Brain microvascular endothelial cell (primary cell): ENCODE measurements around the gene BCL7C.

Experiments
- DNase-seq: peaks from one replicate; pipeline ENCODE4 v3.0.0-alpha.2; 2020
- H3K27ac ChIP-seq: fragments of 250-450 bp; sonication (Bioruptor Pico); 2 replicates; pipeline ENCODE4 v1.5.1; 2020; ENCODE audit warnings: mild to moderate bottlenecking, moderate library complexity
- H3K27me3 ChIP-seq: fragments of 250-450 bp; sonication (Bioruptor Pico); replicated peaks from 2 replicates; pipeline ENCODE4 v1.5.1; 2020; ENCODE audit warnings: mild to moderate bottlenecking
- H3K36me3 ChIP-seq: fragments of 250-450 bp; sonication (Bioruptor Pico); replicated peaks from 2 replicates; pipeline ENCODE4 v1.5.1; 2020; ENCODE audit warnings: mild to moderate bottlenecking
- H3K4me3 ChIP-seq: 2 replicates; pipeline ENCODE4 v1.5.1; 2011; ENCODE audit warnings: low read depth, mild to moderate bottlenecking, control low read depth, low read length, moderate library complexity
- in situ Hi-C: cut with HindIII; loops from 2 replicates; pipeline ENCODE4 v1.10.0; 2017; ENCODE audit warnings: low sequenced_read_pairs, low pct_ligation_motif_present
- TF ChIP-seq, protein P1 (sequence below): IDR thresholded peaks from 2 replicates; pipeline ENCODE4 v1.5.1; 2011; ENCODE audit warnings: low read depth, mild to moderate bottlenecking, moderate library complexity, low read length, control low read depth, inconsistent platforms; ENCODE audit errors: missing control alignments

The BCL7C gene

DNA sequence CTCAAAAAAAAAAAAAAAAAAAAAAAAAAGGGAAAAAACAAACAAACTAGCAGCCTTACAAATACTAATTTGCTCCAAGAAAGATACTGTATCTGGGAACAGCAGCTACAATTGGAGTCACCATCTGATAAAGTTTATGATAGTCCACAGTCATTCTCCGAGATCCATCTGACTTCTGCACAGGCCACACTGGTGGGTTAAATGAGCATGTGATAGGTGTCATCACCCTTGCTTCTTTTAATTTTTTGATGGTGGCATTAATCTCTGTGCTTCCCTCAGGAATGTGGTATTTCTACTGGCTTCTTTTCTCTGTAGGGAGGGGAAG is 49.6 kb downstream of the BCL7C start:
- Histone ChIP-seq H3K27me3 (no peaks in the 10 kb centered on the region), H3K27ac (no peak overlapping the region), H3K36me3 (no peaks in the 10 kb centered on the region), H3K4me3 (no peak overlapping the region)
- in situ Hi-C loops: no loop called here
- TF ChIP-seq, protein P1, sequence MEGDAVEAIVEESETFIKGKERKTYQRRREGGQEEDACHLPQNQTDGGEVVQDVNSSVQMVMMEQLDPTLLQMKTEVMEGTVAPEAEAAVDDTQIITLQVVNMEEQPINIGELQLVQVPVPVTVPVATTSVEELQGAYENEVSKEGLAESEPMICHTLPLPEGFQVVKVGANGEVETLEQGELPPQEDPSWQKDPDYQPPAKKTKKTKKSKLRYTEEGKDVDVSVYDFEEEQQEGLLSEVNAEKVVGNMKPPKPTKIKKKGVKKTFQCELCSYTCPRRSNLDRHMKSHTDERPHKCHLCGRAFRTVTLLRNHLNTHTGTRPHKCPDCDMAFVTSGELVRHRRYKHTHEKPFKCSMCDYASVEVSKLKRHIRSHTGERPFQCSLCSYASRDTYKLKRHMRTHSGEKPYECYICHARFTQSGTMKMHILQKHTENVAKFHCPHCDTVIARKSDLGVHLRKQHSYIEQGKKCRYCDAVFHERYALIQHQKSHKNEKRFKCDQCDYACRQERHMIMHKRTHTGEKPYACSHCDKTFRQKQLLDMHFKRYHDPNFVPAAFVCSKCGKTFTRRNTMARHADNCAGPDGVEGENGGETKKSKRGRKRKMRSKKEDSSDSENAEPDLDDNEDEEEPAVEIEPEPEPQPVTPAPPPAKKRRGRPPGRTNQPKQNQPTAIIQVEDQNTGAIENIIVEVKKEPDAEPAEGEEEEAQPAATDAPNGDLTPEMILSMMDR: no peak
- DNase-seq: no peak

DNA sequence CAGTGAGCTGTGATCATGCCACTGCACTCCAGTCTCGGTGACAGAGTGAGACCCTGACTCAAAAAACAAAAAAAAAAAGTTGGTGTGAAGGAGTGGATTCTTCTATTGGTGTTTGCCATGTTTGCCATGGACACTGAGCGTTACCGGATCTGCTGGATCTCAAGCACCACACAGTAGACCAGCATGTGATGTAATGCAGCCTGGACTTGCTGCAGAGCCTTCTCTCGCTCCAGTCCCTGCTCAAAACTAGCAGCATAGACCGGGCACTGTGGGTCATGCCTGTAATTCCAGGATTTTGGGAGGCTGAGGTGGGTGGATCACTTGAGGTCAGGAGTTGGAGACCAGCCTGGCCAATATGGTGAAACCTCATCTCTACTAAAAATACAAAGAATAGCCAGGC is 50.4 kb downstream of the BCL7C start:
- Histone ChIP-seq H3K4me3 (no peak overlapping the region), H3K36me3 (no peaks in the 10 kb centered on the region), H3K27ac (no peak overlapping the region), H3K27me3 (no peaks in the 10 kb centered on the region)
- DNase-seq: no peak
- TF ChIP-seq, protein P1: no peak
- in situ Hi-C loops: no loop called here

DNA sequence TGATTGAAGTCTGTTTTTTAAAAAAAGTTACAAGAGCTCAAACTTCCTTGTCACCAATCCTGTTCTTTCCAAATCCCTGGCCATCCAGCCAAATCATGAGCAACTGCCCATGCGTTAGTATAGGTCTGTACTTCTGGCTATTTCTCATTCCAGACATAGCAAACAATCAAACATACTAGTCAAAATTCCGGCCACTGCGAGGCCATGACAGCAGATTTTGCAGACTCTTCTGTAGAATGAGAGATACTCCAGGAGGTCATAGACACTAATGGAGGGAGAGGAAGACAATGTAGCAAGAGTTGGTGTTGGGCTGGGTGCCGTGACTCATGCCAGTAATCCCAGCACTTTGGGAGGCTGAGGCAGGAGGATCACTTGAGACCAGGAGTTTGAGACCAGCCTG is 50.9 kb downstream of the BCL7C start:
- TF ChIP-seq, protein P1: no peak

DNA sequence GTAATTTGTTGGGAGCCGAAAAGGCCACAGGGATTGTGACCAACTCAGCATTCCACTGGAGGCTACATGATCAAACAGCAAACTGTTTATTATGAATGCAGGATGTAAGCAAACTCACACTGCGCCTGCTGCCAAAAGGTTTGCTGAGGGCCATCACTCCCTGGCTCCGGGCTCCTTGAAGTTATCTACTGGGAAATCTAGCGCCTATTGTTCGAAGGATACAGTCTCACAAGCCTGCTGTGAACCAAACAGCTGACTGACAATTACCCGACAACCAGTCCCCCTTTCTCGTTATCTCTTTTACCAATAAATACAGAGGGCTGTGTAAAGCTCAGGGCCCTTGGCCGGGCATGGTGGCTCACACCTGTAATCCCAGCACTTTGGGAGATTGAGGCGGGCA is 52.5 kb downstream of the BCL7C start:
- Histone ChIP-seq H3K27me3 (no peaks in the 10 kb centered on the region), H3K4me3 (no peak overlapping the region), H3K27ac (no peak overlapping the region), H3K36me3 (no peaks in the 10 kb centered on the region)
- DNase-seq: no peak
- in situ Hi-C loops: no loop called here
- TF ChIP-seq, protein P1: no peak

More for the DNA sequence above, 50.9 kb downstream of the BCL7C start:
- no peaks in the 10 kb centered on the region for H3K36me3 ChIP-seq
- no peak overlapping the region for H3K27ac ChIP-seq
- in situ Hi-C loops: no loop called here
- no peak for DNase-seq
- H3K4me3 ChIP-seq: no peak overlapping the region
- H3K27me3 ChIP-seq: no peaks in the 10 kb centered on the region

DNA sequence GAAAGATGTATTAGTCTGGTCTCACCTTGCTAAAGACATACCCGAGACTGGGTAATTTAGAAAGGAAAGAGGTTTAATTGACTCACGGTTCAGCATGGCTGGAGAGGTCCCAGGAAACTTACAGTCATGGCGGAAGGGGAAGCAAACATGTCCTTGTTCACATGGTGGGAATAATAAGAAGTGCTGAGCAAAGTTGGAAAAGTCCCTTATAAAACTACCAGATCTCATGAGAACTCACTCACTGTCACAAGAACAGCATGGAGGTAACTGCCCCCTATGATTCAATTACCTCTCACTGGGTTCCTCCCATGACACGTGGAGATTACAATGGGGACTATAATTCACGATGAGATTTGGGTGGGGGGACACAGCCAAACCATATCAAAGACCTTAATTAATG is 53.3 kb downstream of the BCL7C start:
- H3K27me3 ChIP-seq: no peaks in the 10 kb centered on the region
- no peak for DNase-seq
- TF ChIP-seq, protein P1: no peak
- in situ Hi-C loops: no loop called here
- H3K36me3 ChIP-seq: no peaks in the 10 kb centered on the region
- no peak overlapping the region for H3K4me3 ChIP-seq
- no peak overlapping the region for H3K27ac ChIP-seq

DNA sequence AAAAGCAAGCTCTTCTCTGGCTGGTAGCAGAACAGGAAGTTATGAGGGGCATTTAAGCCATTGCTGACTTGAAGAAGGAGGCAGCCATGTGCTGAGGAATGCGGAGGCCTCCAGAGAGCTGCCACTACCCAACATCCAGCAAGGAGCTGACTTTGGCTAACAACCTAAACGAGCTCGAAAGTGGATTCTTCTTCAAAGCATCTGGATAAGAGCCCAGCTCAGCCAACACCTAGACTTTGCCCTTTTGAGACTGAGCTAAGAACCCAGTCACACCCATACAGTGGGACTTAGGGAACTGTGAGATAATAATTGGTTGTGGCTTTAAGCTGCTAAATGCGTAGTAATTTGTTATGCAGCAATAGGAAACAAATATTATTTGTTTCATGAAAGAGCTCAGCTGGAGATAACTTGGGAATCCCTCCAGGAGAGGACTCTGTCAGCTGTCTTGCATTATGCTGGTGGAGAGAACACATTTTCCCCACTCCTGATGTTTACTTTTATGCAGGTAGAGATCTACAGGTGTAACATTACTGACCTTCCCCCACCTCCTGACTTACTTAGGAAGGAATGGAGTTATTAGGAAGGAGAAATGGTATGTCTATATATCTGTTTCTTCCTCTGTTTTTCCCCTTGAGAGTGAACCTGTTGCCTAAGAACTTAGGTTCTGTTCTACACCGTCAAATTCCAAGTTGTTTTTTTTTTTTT is 54.2 kb downstream of the BCL7C start:
- DNase-seq: no peak

More for the DNA sequence above, 54.2 kb downstream of the BCL7C start:
- in situ Hi-C loops: no loop called here
- H3K27me3 ChIP-seq: no peaks in the 10 kb centered on the region
- H3K27ac ChIP-seq: no peak overlapping the region
- H3K36me3 ChIP-seq: no peaks in the 10 kb centered on the region
- H3K4me3 ChIP-seq: no peak overlapping the region
- TF ChIP-seq, protein P1: no peak
